Measurements from ENCODE around the gene ADH1A. TPM values are rescaled to one million over a fixed set of nuclear protein-coding genes. Genes with fewer than 3 reads are reported as not detected.

Gene ADH1A
- total RNA-seq, 1 experiment from 2014 or later: not detected

DNA sequence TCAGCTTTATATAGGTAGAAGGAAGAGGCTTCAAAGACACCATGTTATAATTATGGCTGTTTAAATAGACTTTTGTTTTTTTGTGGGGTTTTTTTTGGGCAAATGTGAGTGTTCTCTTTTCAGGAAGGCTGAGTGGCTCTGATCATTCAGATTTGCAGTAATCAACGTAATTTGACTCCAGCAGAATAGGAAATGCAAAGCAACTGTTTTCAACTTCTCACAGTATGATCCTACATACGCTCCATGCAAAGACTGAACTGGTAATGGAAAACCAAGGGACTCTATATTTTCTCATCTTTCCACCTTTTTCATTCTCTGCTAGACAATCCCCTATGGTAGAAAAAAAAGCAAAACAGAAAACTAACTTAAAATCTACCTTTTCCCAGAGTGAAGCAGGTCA, 19.6 kb upstream of the ADH1A start:
- Mint-ChIP-seq H3K4me3 (no peak overlapping the region), H3K9me3 (no peaks in the 10 kb centered on the region), H3K36me3 (ENCODE audit: insufficient read depth in 1 of 3, low read depth in 3 of 3) (no peaks in the 10 kb centered on the region), H3K27me3 (ENCODE audit: low read depth) (no peaks in the 10 kb centered on the region), H3K4me1 (peaks cover 16 to 19% of the 10 kb centered on the region in 2 experiments), H3K27ac (peak overlapping the region in 2 of 3 experiments; percentile 22 to 68; a peak in 3 of 7 replicates)
- Histone ChIP-seq H3K4me2 (ENCODE audit: insufficient read depth, insufficient read length, low read length) (no peak overlapping the region), H2BK15ac (ENCODE audit: low read depth, low read length) (no peak overlapping the region), H3K9me3 (ENCODE audit: control insufficient read depth, low read depth, low read length) (no peaks in the 10 kb centered on the region), H4K91ac (ENCODE audit: insufficient read length, low read depth, low read length) (no peak overlapping the region), H4K5ac (ENCODE audit: insufficient read length, low read depth, low read length) (no peak overlapping the region), H4K20me1 (ENCODE audit: control insufficient read depth, insufficient read depth, insufficient read length) (no peaks in the 10 kb centered on the region), H3K9ac (ENCODE audit: extremely low read depth, insufficient read length, low read length) (no peak overlapping the region), H3K14ac (ENCODE audit: insufficient read depth, low read length) (no peak overlapping the region), H2BK120ac (ENCODE audit: low read depth, low read length, poor library complexity, severe bottlenecking) (no peak overlapping the region), H3K27ac (ENCODE audit: insufficient read length, low read depth, low read length) (no peak overlapping the region), H3K23me2 (ENCODE audit: insufficient read length, low read depth, low read length, poor library complexity, severe bottlenecking) (no peaks in the 10 kb centered on the region), H2BK5ac (ENCODE audit: insufficient read length, low read length) (no peak overlapping the region), H3T11ph (ENCODE audit: low read length) (no peak overlapping the region), H3K18ac (ENCODE audit: insufficient read length, low read depth, low read length) (no peak overlapping the region), H3K4ac (ENCODE audit: low read depth, low read length) (no peak overlapping the region), H3K4me1 (ENCODE audit: insufficient read depth, low read length) (no peaks in the 10 kb centered on the region), H3K23ac (ENCODE audit: insufficient read length, low read depth, low read length) (no peak overlapping the region), H3K79me1 (ENCODE audit: insufficient read depth, low read depth, low read length, poor library complexity, severe bottlenecking) (no peaks in the 10 kb centered on the region), H3K27me3 (ENCODE audit: insufficient read depth, low read length) (no peaks in the 10 kb centered on the region), H2AK5ac (ENCODE audit: insufficient read length, low read length) (no peak overlapping the region), H3K56ac (ENCODE audit: insufficient read length, low read depth, low read length) (no peak overlapping the region), H2BK20ac (ENCODE audit: low read depth, low read length, poor library complexity, severe bottlenecking) (no peak overlapping the region), H2AFZ (ENCODE audit: low read length) (no peak overlapping the region), H3K79me2 (ENCODE audit: insufficient read depth, low read length) (no peaks in the 10 kb centered on the region), H4K8ac (replicated peaks; ENCODE audit: insufficient read length, low read depth, low read length) (no peak overlapping the region), H2BK12ac (ENCODE audit: insufficient read length, low read depth, low read length) (no peak overlapping the region)
- DNase-seq: no peak
- no peak for TF ChIP-seq CTCF (conservative IDR thresholded peaks at IDR 0.05)
- no CpG with 5 or more reads among the region's 2 CpGs for WGBS (ENCODE audit: extremely low coverage, insufficient read length, low lambda C conversion rate)
